ENCODE measurements around the gene TRA2A. TPM values are rescaled to one million over a fixed set of nuclear protein-coding genes. Genes with fewer than 3 reads are reported as not detected.
A peak's percentile ranks its signal among the peaks of the same experiment; 100 is the strongest.

The TRA2A gene
- total RNA-seq, 5 donors from 2014 or later (not counting 1 experiment from before 2014, with no cell fraction given) = 105 to 246 (median 119) TPM

DNA sequence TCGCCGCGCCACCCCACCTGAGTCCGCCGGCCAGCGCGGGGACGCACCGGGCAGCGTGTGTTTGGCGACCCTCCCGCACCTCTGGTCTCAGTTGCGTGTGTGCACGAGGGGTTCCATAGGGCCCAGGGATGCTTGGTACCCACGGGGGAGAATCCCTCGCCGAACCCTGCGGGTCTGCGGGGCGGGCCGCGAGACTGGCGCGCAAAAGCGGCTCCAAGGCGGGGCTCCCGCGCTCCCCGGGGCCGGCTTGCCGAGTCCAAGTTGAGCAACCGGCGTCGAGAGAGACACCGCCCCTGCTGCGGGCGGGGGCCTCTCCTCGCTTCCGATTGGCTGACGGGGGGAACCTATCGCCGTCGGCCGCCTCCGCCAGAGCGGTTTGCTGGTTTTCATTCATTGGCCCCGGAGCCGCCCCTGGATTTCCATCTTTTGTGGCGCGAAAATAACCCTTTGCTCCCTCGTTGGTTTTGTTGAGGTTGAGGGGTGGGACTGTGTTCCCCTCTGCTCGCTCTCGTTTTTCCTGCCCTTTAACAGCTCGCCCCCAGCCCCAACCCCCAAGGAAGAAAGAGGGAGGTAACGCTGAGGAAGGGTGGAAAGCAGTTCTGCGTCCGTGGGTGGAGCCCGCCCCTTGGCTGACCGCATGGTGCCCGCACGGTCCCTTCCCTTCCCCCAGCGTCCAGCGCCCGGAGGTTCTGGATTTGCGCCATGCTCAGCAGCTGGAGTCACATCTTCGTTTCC, 57.5 kb downstream of the TRA2A start:
- Histone ChIP-seq H3K36me3 (ENCODE audit: control insufficient read depth in 2 of 2, extremely low read depth in 1 of 2, insufficient read depth in 1 of 2, low read length in 1 of 2) (no peaks in the 10 kb centered on the region), H3K4me1 (ENCODE audit: control insufficient read depth in 1 of 2, extremely low read depth in 1 of 2, insufficient read depth in 2 of 2, low read length in 2 of 2) (peaks cover 28 to 40% of the 10 kb centered on the region in 2 experiments), H3K9me3 (no peaks in the 10 kb centered on the region), H3K27ac (ENCODE audit: low read length) (no peak overlapping the region), H3K27me3 (replicated peaks in 1 of 2; ENCODE audit: control insufficient read depth in 2 of 2, extremely low read depth in 1 of 2, insufficient read depth in 2 of 2, low read length in 1 of 2) (peaks cover 0 to 41% of the 10 kb centered on the region in 2 experiments), H3K4me3 (ENCODE audit: control insufficient read depth in 1 of 2, extremely low read depth in 1 of 2, low read length in 1 of 2) (peak overlapping the region in 1 of 2 donors; percentile 95)
- no peaks in the 10 kb centered on the region for H3K9me3 Mint-ChIP-seq
- ChIA-PET POLR2A (no interaction called here), CTCF (no interaction called here)
- peak overlapping the region in 1 of 2 donors; percentile 75 for H3K27ac Mint-ChIP-seq
- 2% methylated on average over 60 of the region's 66 CpGs for WGBS (ENCODE audit: insufficient coverage)
- DNase-seq (peak in 6 of 35 experiments; percentile 12 to 52 (median 20)), ATAC-seq (replicated peaks in 1 of 4) (peak in 3 of 4 experiments; percentile 13 to 52 (median 50))
- peak overlapping the region in 2 of 3 donors; percentile 24 to 70 for H3K4me3 Mint-ChIP-seq
- H3K36me3 Mint-ChIP-seq = no peaks in the 10 kb centered on the region
- peaks cover 57 to 68% of the 10 kb centered on the region in 2 donors for H3K27me3 Mint-ChIP-seq
- peaks cover 24 to 27% (median 26%) of the 10 kb centered on the region in 3 donors for H3K4me1 Mint-ChIP-seq

DNA sequence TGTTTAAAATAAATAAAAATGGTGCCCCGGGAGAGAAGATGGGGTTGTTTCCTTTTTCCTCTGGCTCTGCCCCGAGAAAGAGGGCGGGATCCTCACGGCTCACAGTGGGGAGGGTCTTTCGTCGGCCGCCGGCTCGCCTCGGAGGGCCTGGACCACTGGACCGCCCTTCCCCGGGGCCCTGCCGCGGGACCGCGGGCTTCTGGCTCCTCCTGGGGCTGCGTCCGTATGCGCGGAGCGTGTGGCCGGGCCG, 58.0 kb downstream of the TRA2A start:
- Mint-ChIP-seq H3K27me3 (peaks cover 54 to 66% of the 10 kb centered on the region in 2 donors), H3K9me3 (no peaks in the 10 kb centered on the region), H3K36me3 (no peaks in the 10 kb centered on the region), H3K4me3 (no peak overlapping the region), H3K4me1 (peaks cover 25 to 30% (median 26%) of the 10 kb centered on the region in 3 donors), H3K27ac (no peak overlapping the region)
- POLR2A ChIA-PET = no interaction called here
- H3K4me3 ChIP-seq (ENCODE audit: control insufficient read depth in 1 of 2, extremely low read depth in 1 of 2, low read length in 1 of 2) = peak overlapping the region in 1 of 2 donors; percentile 95
- H3K4me1 ChIP-seq (ENCODE audit: control insufficient read depth in 1 of 2, extremely low read depth in 1 of 2, insufficient read depth in 2 of 2, low read length in 2 of 2) = peaks cover 28 to 45% of the 10 kb centered on the region in 2 experiments
- H3K36me3 ChIP-seq (ENCODE audit: control insufficient read depth in 2 of 2, extremely low read depth in 1 of 2, insufficient read depth in 1 of 2, low read length in 1 of 2) = no peaks in the 10 kb centered on the region
- WGBS (ENCODE audit: insufficient coverage) = under 1% methylated on average over 22 of the region's 23 CpGs
- no peak overlapping the region for H3K27ac ChIP-seq (ENCODE audit: low read length)
- CTCF ChIA-PET = no interaction called here
- H3K27me3 ChIP-seq (replicated peaks in 1 of 2; ENCODE audit: control insufficient read depth in 2 of 2, extremely low read depth in 1 of 2, insufficient read depth in 2 of 2, low read length in 1 of 2) = peaks cover 0 to 46% of the 10 kb centered on the region in 2 experiments
- ATAC-seq (replicated peaks in 1 of 4) = no peak
- no peaks in the 10 kb centered on the region for H3K9me3 ChIP-seq
- no peak for DNase-seq

DNA sequence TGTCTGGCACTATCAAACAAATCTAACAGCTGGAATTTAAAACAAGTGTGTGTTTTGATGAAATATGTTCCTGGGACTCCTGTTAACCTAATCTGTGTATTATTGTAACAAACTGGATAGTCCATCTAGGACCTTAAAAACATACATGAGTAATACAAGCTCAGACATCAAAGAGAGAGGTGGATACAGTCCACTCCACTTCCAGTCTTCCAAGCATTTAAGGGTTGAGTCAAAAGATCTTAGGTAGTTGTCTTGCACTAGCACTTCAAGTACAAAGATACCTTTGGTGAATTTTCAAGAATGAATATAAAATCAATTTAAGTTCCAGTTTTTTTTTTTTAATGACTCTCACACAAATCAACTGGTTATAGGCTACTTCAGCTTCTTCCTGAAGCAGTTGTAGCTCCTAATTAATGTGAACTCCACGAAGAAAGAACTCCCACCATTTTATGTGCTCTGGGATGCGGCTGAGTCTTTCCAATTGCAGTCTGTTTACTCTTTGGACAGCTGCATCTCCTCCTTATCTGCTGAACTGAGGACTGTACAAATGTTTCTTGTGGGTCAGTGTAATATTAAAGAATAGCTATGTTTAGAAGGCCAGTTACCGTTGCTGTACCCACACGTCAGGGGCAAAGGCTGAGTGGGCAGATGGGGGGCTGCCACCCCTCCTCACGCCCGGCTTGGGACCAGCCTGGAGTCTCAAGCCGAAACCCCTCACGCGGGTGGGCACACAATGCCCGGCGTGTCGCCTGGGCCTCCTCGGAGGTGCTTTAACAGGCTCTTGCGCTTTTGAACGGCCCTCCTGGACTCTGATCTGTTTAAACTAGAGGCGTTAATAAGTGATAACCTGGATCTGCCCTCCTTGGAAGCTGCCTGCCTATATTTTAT, 58.6 kb downstream of the TRA2A start:
- Histone ChIP-seq H3K36me3 (ENCODE audit: control insufficient read depth in 2 of 2, extremely low read depth in 1 of 2, insufficient read depth in 1 of 2, low read length in 1 of 2) (no peaks in the 10 kb centered on the region), H3K4me1 (ENCODE audit: control insufficient read depth in 1 of 2, extremely low read depth in 1 of 2, insufficient read depth in 2 of 2, low read length in 2 of 2) (peaks cover 28 to 51% of the 10 kb centered on the region in 2 experiments), H3K9me3 (no peaks in the 10 kb centered on the region), H3K27ac (ENCODE audit: low read length) (no peak overlapping the region), H3K4me3 (ENCODE audit: control insufficient read depth in 1 of 2, extremely low read depth in 1 of 2, low read length in 1 of 2) (peak overlapping the region in 1 of 2 donors; percentile 95), H3K27me3 (replicated peaks in 1 of 2; ENCODE audit: control insufficient read depth in 2 of 2, extremely low read depth in 1 of 2, insufficient read depth in 2 of 2, low read length in 1 of 2) (peaks cover 0 to 52% of the 10 kb centered on the region in 2 experiments)
- Mint-ChIP-seq H3K36me3 (no peaks in the 10 kb centered on the region), H3K4me3 (peak overlapping the region in 2 of 3 donors; percentile 17 to 44), H3K4me1 (peaks cover 28 to 32% (median 29%) of the 10 kb centered on the region in 3 donors), H3K9me3 (no peaks in the 10 kb centered on the region), H3K27me3 (peaks cover 51 to 66% of the 10 kb centered on the region in 2 donors), H3K27ac (peak overlapping the region in 1 of 2 donors; percentile 52)
- ATAC-seq (replicated peaks in 1 of 4) = no peak
- DNase-seq = peak in 1 of 35 experiments; percentile 16
- POLR2A ChIA-PET = interaction anchor here (0.6 to 1.3 kb wide), 3 partner anchors 10 to 172 kb away, joined by 3 read pairs; no protein-coding TSS in a partner anchor
- WGBS (ENCODE audit: insufficient coverage) = 28% methylated on average over 7 of the region's 16 CpGs
- CTCF ChIA-PET = interaction anchor here in 1 of 2 donors (1.0 to 1.1 kb wide), 2 partner anchors 10 to 200 kb away, joined by 4 to 5 read pairs; no protein-coding TSS in a partner anchor

DNA sequence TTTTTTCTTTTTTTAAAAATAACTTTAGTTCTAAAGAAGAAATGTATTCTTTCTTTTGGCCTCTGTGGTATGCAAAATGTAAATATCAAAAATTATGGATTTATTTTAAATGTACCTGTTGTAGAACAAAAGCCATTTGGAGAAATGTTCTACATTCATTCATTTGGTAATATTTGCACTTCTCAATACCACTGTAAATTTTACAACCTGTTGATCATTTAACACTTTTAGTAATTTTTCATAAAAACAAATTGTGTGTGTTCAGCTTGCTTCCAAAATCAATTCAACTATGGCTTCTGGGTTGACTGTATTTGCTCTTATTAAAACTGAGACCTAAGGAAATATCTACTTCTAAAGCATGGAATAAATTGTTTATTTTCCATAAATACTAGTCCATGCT, 59.2 kb downstream of the TRA2A start:
- Histone ChIP-seq H3K9me3 (no peaks in the 10 kb centered on the region), H3K27ac (ENCODE audit: low read length) (no peak overlapping the region), H3K36me3 (ENCODE audit: control insufficient read depth in 2 of 2, extremely low read depth in 1 of 2, insufficient read depth in 1 of 2, low read length in 1 of 2) (no peaks in the 10 kb centered on the region), H3K4me3 (ENCODE audit: control insufficient read depth in 1 of 2, extremely low read depth in 1 of 2, low read length in 1 of 2) (no peak overlapping the region), H3K27me3 (replicated peaks in 1 of 2; ENCODE audit: control insufficient read depth in 2 of 2, extremely low read depth in 1 of 2, insufficient read depth in 2 of 2, low read length in 1 of 2) (peaks cover 0 to 58% of the 10 kb centered on the region in 2 experiments), H3K4me1 (ENCODE audit: control insufficient read depth in 1 of 2, extremely low read depth in 1 of 2, insufficient read depth in 2 of 2, low read length in 2 of 2) (peaks cover 30 to 57% of the 10 kb centered on the region in 2 experiments)
- Mint-ChIP-seq H3K9me3 (no peaks in the 10 kb centered on the region), H3K36me3 (no peaks in the 10 kb centered on the region), H3K27ac (no peak overlapping the region), H3K4me3 (no peak overlapping the region), H3K27me3 (peaks cover 58 to 72% of the 10 kb centered on the region in 2 donors), H3K4me1 (peaks cover 34 to 39% (median 36%) of the 10 kb centered on the region in 3 donors)
- ChIA-PET POLR2A (interaction anchor here (0.6 to 1.3 kb wide), 3 partner anchors 9 to 171 kb away, joined by 3 read pairs; no protein-coding TSS in a partner anchor), CTCF (interaction anchor here in 1 of 2 donors (1.0 to 1.1 kb wide), 2 partner anchors 10 to 200 kb away, joined by 4 to 5 read pairs; no protein-coding TSS in a partner anchor)
- no peak for DNase-seq
- ATAC-seq (replicated peaks in 1 of 4) = no peak

DNA sequence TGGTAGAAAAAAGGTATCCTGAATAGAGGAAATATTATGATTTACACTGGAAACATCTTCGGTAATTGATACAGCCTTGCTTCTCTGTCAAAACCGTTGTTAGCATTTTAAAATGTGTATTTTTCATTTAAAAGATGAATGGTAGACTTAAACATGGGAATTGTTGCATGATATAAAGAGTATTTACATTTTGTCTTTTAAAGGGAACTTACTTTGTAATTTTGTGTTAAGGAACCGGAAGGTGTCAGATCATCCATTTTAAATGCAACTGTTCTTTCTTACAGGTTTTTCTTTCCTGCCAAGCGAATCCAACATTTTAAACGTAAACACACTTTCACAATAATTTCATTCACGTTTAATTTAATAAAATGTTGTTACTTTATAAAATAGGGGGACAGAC, 59.7 kb downstream of the TRA2A start:
- no peak overlapping the region for H3K4me3 Mint-ChIP-seq
- no peaks in the 10 kb centered on the region for H3K9me3 Mint-ChIP-seq
- Histone ChIP-seq H3K27ac (ENCODE audit: low read length) (no peak overlapping the region), H3K4me1 (ENCODE audit: control insufficient read depth in 1 of 2, extremely low read depth in 1 of 2, insufficient read depth in 2 of 2, low read length in 2 of 2) (peaks cover 34 to 57% of the 10 kb centered on the region in 2 experiments), H3K9me3 (no peaks in the 10 kb centered on the region), H3K36me3 (ENCODE audit: control insufficient read depth in 2 of 2, extremely low read depth in 1 of 2, insufficient read depth in 1 of 2, low read length in 1 of 2) (no peaks in the 10 kb centered on the region), H3K27me3 (replicated peaks in 1 of 2; ENCODE audit: control insufficient read depth in 2 of 2, extremely low read depth in 1 of 2, insufficient read depth in 2 of 2, low read length in 1 of 2) (peaks cover 0 to 63% of the 10 kb centered on the region in 2 experiments), H3K4me3 (ENCODE audit: control insufficient read depth in 1 of 2, extremely low read depth in 1 of 2, low read length in 1 of 2) (peak overlapping the region in 1 of 2 donors; percentile 74)
- no peak overlapping the region for H3K27ac Mint-ChIP-seq
- no peak for DNase-seq
- no peak for ATAC-seq (replicated peaks in 1 of 4)
- CTCF ChIA-PET = interaction anchor here in 1 of 2 donors (1.1 kb wide), 1 partner anchor 9 kb away, joined by 4 read pairs; no protein-coding TSS in a partner anchor
- 52% methylated on average over 2 of the region's 6 CpGs for whole genome bisulfite sequencing (ENCODE audit: insufficient coverage)
- H3K27me3 Mint-ChIP-seq = peaks cover 61 to 73% of the 10 kb centered on the region in 2 donors
- POLR2A ChIA-PET = interaction anchor here in 1 of 2 donors (1.3 kb wide), 1 partner anchor 18 kb away, joined by 3 read pairs; no protein-coding TSS in a partner anchor
- H3K4me1 Mint-ChIP-seq = peaks cover 38 to 44% (median 40%) of the 10 kb centered on the region in 3 donors
- no peaks in the 10 kb centered on the region for H3K36me3 Mint-ChIP-seq
